Measurements from ENCODE around the gene MAU2. TPM values are rescaled to one million over a fixed set of nuclear protein-coding genes. Genes with fewer than 3 reads are reported as not detected.

MAU2 gene
- total and polyA plus RNA-seq, 10 of the 15 experiments (the other 5 are each of a cell fraction or from before 2014, with no cell fraction given): 1.8 to 47.2 (median 22.1) TPM

DNA sequence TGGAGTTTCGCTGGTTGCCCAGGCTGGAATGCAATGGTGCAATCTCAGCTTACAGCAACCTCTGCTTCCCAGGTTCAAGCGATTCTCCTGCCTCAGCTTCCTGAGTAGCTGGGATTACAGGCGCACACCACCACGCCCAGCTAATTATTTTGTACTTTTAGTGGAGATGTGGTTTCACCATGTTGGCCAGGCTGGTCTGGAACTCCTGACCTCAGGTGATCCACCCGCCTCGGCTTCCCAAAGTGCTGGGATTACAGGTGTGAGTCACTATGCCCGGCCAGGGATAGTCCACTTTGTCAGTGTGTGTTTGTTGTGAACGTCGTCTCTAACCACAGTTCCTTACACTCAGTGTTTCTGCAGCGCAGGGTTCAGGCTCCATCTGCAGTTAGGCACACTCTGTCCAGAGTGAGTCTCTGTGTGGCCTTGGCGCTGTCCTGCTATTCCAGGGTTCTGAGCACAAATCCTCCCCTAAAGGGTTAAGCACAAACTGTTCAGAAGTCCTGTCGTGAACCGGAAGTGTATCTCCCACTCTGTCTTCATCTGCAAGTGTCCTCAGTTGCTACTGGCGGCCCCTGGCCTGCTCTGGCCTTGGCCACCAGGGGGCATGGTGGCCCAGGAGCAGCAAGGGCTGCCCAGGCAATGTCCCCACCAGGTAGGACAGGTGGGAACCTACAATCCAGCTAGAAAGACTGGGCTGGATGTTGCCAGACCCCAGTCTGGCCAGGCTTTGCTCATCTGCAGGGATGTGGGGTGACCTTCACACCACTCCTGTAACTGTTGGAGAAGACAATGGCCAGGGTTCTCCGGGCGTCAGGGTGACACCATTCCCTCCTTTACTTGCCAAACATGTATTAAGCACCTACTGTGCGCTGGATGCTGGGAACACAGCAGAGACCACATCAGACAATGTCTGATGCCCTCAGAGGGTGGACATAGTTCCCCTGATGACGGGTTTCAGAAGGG is 46.1 kb downstream of the MAU2 start (continued):
- no peak for TF ChIP-seq CHD2 (IDR thresholded peaks at IDR 0.05; ENCODE audit: borderline replicate concordance, low read depth, low read length)
- no peak for TF ChIP-seq ZNF274 (IDR thresholded peaks at IDR 0.05; ENCODE audit: insufficient read depth, insufficient read length)
- no peak for TF ChIP-seq KAT2A (conservative IDR thresholded peaks at IDR 0.05; ENCODE audit: control insufficient read depth, low read depth, low read length)
- no peak for TF ChIP-seq ETV6 (conservative IDR thresholded peaks at IDR 0.05 in 1 of 2, IDR thresholded peaks at IDR 0.05 in 1 of 2; ENCODE audit: borderline replicate concordance in 1 of 2, low read depth in 1 of 2)
- TF ChIP-seq ZNF207 (IDR thresholded peaks at IDR 0.05; ENCODE audit: borderline replicate concordance): no peak
- TF ChIP-seq SUPT20H (IDR thresholded peaks at IDR 0.05; ENCODE audit: borderline replicate concordance, control insufficient read depth, low read depth, low read length): no peak
- TF ChIP-seq ZNF217 (IDR thresholded peaks at IDR 0.05): peak; percentile 36; the same call in 1 of the 2 replicates
- TF ChIP-seq BHLHE40 (IDR thresholded peaks at IDR 0.05; ENCODE audit: borderline replicate concordance in 1 of 2, low read depth in 2 of 2, low read length in 1 of 2): 0 out of 4 replicates have a peak, but pooled peaks of 1 of the 2 experiments have one; percentile 6
- TF ChIP-seq SMARCA5 (IDR thresholded peaks at IDR 0.05): peak; percentile 80
- no peak for TF ChIP-seq WRNIP1 (IDR thresholded peaks at IDR 0.05; ENCODE audit: borderline replicate concordance, low read depth, low read length)
- TF ChIP-seq, protein P1, sequence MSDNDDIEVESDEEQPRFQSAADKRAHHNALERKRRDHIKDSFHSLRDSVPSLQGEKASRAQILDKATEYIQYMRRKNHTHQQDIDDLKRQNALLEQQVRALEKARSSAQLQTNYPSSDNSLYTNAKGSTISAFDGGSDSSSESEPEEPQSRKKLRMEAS (IDR thresholded peaks at IDR 0.05; ENCODE audit: low read depth, low read length): no peak
- TF ChIP-seq GATAD2B (conservative IDR thresholded peaks at IDR 0.05; ENCODE audit: low read depth): 0 out of 2 replicates have a peak, but pooled peaks have one; percentile 59
- TF ChIP-seq TCF3 (IDR thresholded peaks at IDR 0.05; ENCODE audit: borderline replicate concordance, insufficient read depth, low read depth, low read length): no peak
- TF ChIP-seq SMAD5 (IDR thresholded peaks at IDR 0.05; ENCODE audit: low read depth): no peak
- TF ChIP-seq ZNF622 (IDR thresholded peaks at IDR 0.05): no peak
- TF ChIP-seq, protein P2, sequence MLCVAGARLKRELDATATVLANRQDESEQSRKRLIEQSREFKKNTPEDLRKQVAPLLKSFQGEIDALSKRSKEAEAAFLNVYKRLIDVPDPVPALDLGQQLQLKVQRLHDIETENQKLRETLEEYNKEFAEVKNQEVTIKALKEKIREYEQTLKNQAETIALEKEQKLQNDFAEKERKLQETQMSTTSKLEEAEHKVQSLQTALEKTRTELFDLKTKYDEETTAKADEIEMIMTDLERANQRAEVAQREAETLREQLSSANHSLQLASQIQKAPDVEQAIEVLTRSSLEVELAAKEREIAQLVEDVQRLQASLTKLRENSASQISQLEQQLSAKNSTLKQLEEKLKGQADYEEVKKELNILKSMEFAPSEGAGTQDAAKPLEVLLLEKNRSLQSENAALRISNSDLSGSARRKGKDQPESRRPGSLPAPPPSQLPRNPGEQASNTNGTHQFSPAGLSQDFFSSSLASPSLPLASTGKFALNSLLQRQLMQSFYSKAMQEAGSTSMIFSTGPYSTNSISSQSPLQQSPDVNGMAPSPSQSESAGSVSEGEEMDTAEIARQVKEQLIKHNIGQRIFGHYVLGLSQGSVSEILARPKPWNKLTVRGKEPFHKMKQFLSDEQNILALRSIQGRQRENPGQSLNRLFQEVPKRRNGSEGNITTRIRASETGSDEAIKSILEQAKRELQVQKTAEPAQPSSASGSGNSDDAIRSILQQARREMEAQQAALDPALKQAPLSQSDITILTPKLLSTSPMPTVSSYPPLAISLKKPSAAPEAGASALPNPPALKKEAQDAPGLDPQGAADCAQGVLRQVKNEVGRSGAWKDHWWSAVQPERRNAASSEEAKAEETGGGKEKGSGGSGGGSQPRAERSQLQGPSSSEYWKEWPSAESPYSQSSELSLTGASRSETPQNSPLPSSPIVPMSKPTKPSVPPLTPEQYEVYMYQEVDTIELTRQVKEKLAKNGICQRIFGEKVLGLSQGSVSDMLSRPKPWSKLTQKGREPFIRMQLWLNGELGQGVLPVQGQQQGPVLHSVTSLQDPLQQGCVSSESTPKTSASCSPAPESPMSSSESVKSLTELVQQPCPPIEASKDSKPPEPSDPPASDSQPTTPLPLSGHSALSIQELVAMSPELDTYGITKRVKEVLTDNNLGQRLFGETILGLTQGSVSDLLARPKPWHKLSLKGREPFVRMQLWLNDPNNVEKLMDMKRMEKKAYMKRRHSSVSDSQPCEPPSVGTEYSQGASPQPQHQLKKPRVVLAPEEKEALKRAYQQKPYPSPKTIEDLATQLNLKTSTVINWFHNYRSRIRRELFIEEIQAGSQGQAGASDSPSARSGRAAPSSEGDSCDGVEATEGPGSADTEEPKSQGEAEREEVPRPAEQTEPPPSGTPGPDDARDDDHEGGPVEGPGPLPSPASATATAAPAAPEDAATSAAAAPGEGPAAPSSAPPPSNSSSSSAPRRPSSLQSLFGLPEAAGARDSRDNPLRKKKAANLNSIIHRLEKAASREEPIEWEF (IDR thresholded peaks at IDR 0.05; ENCODE audit: insufficient replicate concordance, low read depth, low read length): no peak
- TF ChIP-seq, protein P3, sequence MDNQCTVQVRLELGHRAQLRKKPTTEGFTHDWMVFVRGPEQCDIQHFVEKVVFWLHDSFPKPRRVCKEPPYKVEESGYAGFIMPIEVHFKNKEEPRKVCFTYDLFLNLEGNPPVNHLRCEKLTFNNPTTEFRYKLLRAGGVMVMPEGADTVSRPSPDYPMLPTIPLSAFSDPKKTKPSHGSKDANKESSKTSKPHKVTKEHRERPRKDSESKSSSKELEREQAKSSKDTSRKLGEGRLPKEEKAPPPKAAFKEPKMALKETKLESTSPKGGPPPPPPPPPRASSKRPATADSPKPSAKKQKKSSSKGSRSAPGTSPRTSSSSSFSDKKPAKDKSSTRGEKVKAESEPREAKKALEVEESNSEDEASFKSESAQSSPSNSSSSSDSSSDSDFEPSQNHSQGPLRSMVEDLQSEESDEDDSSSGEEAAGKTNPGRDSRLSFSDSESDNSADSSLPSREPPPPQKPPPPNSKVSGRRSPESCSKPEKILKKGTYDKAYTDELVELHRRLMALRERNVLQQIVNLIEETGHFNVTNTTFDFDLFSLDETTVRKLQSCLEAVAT (IDR thresholded peaks at IDR 0.05): peak; percentile 44; the same call in 1 of the 2 replicates
- TF ChIP-seq, protein P4, sequence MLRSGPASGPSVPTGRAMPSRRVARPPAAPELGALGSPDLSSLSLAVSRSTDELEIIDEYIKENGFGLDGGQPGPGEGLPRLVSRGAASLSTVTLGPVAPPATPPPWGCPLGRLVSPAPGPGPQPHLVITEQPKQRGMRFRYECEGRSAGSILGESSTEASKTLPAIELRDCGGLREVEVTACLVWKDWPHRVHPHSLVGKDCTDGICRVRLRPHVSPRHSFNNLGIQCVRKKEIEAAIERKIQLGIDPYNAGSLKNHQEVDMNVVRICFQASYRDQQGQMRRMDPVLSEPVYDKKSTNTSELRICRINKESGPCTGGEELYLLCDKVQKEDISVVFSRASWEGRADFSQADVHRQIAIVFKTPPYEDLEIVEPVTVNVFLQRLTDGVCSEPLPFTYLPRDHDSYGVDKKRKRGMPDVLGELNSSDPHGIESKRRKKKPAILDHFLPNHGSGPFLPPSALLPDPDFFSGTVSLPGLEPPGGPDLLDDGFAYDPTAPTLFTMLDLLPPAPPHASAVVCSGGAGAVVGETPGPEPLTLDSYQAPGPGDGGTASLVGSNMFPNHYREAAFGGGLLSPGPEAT (IDR thresholded peaks at IDR 0.05; ENCODE audit: low read depth): 0 out of 2 replicates have a peak, but pooled peaks have one; percentile 17
- peak; percentile 26; the same call in 1 of the 2 replicates for TF ChIP-seq BACH1 (IDR thresholded peaks at IDR 0.05; ENCODE audit: borderline replicate concordance)
